ENCODE results near the gene TBL3. TPM values are rescaled to one million over a fixed set of nuclear protein-coding genes. Genes with fewer than 3 reads are reported as not detected.

Gene TBL3
- total and polyA plus RNA-seq, 2 experiments from 2014 or later = 67.3 to 94.7 TPM

GRCh38 chr16:1974157-1975070, 2.6 kb downstream of the TBL3 start:
- Histone ChIP-seq H3K4me1 (ENCODE audit: low read depth) (peaks cover 5% of the 10 kb centered on the region), H3K36me3 (peaks cover 15% of the 10 kb centered on the region), H3K27ac (no peak overlapping the region), H3K27me3 (peaks cover 17% of the 10 kb centered on the region), H3K9me3 (ENCODE audit: low read depth) (no peaks in the 10 kb centered on the region), H3K4me3 (no peak overlapping the region)
- no peak for TF ChIP-seq CTCF (IDR thresholded peaks at IDR 0.05; ENCODE audit: low read depth, low read length)
- DNase-seq (ENCODE audit: low read depth in 1 of 2, low spot score in 1 of 2) = no peak

- Histone ChIP-seq H3K4me1 (ENCODE audit: low read depth) (peaks cover 5% of the 10 kb centered on the region), H3K4me3 (no peak overlapping the region), H3K27ac (no peak overlapping the region), H3K36me3 (peaks cover 15% of the 10 kb centered on the region), H3K9me3 (ENCODE audit: low read depth) (no peaks in the 10 kb centered on the region), H3K27me3 (peaks cover 29% of the 10 kb centered on the region)
- no peak for TF ChIP-seq CTCF (IDR thresholded peaks at IDR 0.05; ENCODE audit: low read depth, low read length)
- DNase-seq (ENCODE audit: low read depth in 1 of 2, low spot score in 1 of 2) = no peak
These were observed 3.8 kb downstream of the TBL3 start for GRCh38 chr16:1975432-1976215.

- Histone ChIP-seq H3K27ac (no peak overlapping the region), H3K9me3 (ENCODE audit: low read depth) (no peaks in the 10 kb centered on the region), H3K36me3 (peaks cover 15% of the 10 kb centered on the region), H3K4me3 (no peak overlapping the region), H3K4me1 (ENCODE audit: low read depth) (peaks cover 5% of the 10 kb centered on the region), H3K27me3 (peaks cover 34% of the 10 kb centered on the region)
- no peak for TF ChIP-seq CTCF (IDR thresholded peaks at IDR 0.05; ENCODE audit: low read depth, low read length)
- no peak for DNase-seq (ENCODE audit: low read depth in 1 of 2, low spot score in 1 of 2)
These were observed 4.3 kb downstream of the TBL3 start for GRCh38 chr16:1976216-1976520.

- Histone ChIP-seq H3K9me3 (ENCODE audit: low read depth) (no peaks in the 10 kb centered on the region), H3K27me3 (peaks cover 45% of the 10 kb centered on the region), H3K27ac (no peak overlapping the region), H3K4me1 (ENCODE audit: low read depth) (peaks cover 5% of the 10 kb centered on the region), H3K36me3 (peaks cover 15% of the 10 kb centered on the region), H3K4me3 (no peak overlapping the region)
- no peak for TF ChIP-seq CTCF (IDR thresholded peaks at IDR 0.05; ENCODE audit: low read depth, low read length)
- no peak for DNase-seq (ENCODE audit: low read depth in 1 of 2, low spot score in 1 of 2)
These were observed 5.4 kb downstream of the TBL3 start for GRCh38 chr16:1976951-1977874.

- H3K9me3 ChIP-seq (ENCODE audit: low read depth) = no peaks in the 10 kb centered on the region
- no peak for TF ChIP-seq CTCF (IDR thresholded peaks at IDR 0.05; ENCODE audit: low read depth, low read length)
- H3K27ac ChIP-seq = no peak overlapping the region
- H3K27me3 ChIP-seq = peaks cover 51% of the 10 kb centered on the region
- no peak for DNase-seq (ENCODE audit: low read depth in 1 of 2, low spot score in 1 of 2)
- no peak overlapping the region for H3K4me3 ChIP-seq
- H3K36me3 ChIP-seq = peaks cover 15% of the 10 kb centered on the region
- H3K4me1 ChIP-seq (ENCODE audit: low read depth) = peaks cover 2% of the 10 kb centered on the region
These were observed 6.0 kb downstream of the TBL3 start for GRCh38 chr16:1977875-1978268.

Measured in cardiac muscle cell (in vitro differentiated cells and primary cell).